Measurements from ENCODE around the gene STX5. TPM values are rescaled to one million over a fixed set of nuclear protein-coding genes. Genes with fewer than 3 reads are reported as not detected.
A peak's percentile ranks its signal among the peaks of the same experiment; 100 is the strongest.

The STX5 gene
- polyA plus RNA-seq, 3 donors = 36.4 to 39.6 (median 38.5) TPM

GRCh38 chr11:62799486-62799885 is 32.4 kb downstream of the STX5 start:
- Histone ChIP-seq H3K4me1 (ENCODE audit: control insufficient read depth in 1 of 2, insufficient read depth in 2 of 2, low read length in 2 of 2) (peaks cover 13% of the 10 kb centered on the region in 2 donors), H3K27me3 (ENCODE audit: control insufficient read depth in 2 of 2, insufficient read depth in 2 of 2, low read length in 2 of 2) (no peaks in the 10 kb centered on the region), H3K4me3 (replicated peaks in 1 of 3; ENCODE audit: low read depth in 2 of 3, low read length in 3 of 3) (no peak overlapping the region), H3K9ac (ENCODE audit: insufficient read depth, low read length, poor library complexity, severe bottlenecking) (no peak overlapping the region), H3K4me2 (replicated peaks; ENCODE audit: extremely low read depth, low read length, poor library complexity, severe bottlenecking) (no peak overlapping the region), H3K27ac (ENCODE audit: low read depth in 1 of 2, low read length in 2 of 2) (peak overlapping the region in 1 of 2 donors; percentile 15), H3K9me3 (replicated peaks in 1 of 2; ENCODE audit: control insufficient read depth in 1 of 2, insufficient read depth in 1 of 2, low read length in 2 of 2) (no peaks in the 10 kb centered on the region), H4K20me1 (ENCODE audit: insufficient read depth, low read length) (peaks cover 98% of the 10 kb centered on the region), H2AFZ (ENCODE audit: insufficient read depth, low read depth, low read length, poor library complexity, severe bottlenecking) (no peak overlapping the region), H3K79me2 (ENCODE audit: insufficient read depth, low read length) (peaks cover 90% of the 10 kb centered on the region), H3K36me3 (replicated peaks in 1 of 2; ENCODE audit: control insufficient read depth in 1 of 2, insufficient read depth in 2 of 2, low read length in 2 of 2) (peaks cover 90 to 93% of the 10 kb centered on the region in 2 donors)
- Mint-ChIP-seq H3K9me3 (no peaks in the 10 kb centered on the region), H3K27me3 (ENCODE audit: low read depth in 3 of 3) (peaks cover 0 to 1% (median 0%) of the 10 kb centered on the region in 3 donors), H3K27ac (no peak overlapping the region), H3K4me3 (no peak overlapping the region), H3K36me3 (peaks cover 87 to 96% of the 10 kb centered on the region in 2 donors), H3K4me1 (peaks cover 12% of the 10 kb centered on the region)
- WGBS (ENCODE audit: insufficient coverage) = 95% methylated on average over 8 of the region's 10 CpGs
- intact Hi-C loops (cut with micrococcal nuclease) = no loop called here
- DNase-seq = no peak
- no peak for TF ChIP-seq CTCF (IDR thresholded peaks at IDR 0.05)

DNA sequence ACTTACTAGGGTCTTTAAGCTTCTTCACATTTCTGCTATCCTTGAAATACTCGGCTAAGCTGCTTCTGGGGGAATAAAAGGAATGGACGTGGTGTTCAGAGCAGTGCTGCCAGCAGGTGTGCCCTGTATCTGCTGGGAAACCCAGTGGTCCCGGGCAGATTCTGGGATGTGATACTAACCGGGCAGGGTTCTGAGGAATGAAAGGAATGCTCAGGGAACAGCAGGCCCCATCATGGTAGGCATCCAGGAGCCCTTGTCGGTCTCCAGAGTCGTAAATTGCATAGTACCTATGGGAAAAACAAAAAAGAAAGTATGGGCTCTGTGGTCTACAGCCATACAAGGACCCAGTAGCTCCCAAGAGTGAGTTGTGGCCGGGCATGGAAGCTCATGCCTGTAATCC is 35.6 kb downstream of the STX5 start:
- Histone ChIP-seq H3K4me2 (replicated peaks; ENCODE audit: extremely low read depth, low read length, poor library complexity, severe bottlenecking) (no peak overlapping the region), H3K4me3 (replicated peaks in 1 of 3; ENCODE audit: low read depth in 2 of 3, low read length in 3 of 3) (no peak overlapping the region), H3K9ac (ENCODE audit: insufficient read depth, low read length, poor library complexity, severe bottlenecking) (no peak overlapping the region), H4K20me1 (ENCODE audit: insufficient read depth, low read length) (peaks cover 87% of the 10 kb centered on the region), H3K4me1 (ENCODE audit: control insufficient read depth in 1 of 2, insufficient read depth in 2 of 2, low read length in 2 of 2) (peaks cover 10 to 20% of the 10 kb centered on the region in 2 donors), H2AFZ (ENCODE audit: insufficient read depth, low read depth, low read length, poor library complexity, severe bottlenecking) (no peak overlapping the region), H3K9me3 (replicated peaks in 1 of 2; ENCODE audit: control insufficient read depth in 1 of 2, insufficient read depth in 1 of 2, low read length in 2 of 2) (no peaks in the 10 kb centered on the region), H3K27ac (ENCODE audit: low read depth in 1 of 2, low read length in 2 of 2) (peak overlapping the region in 1 of 2 donors; percentile 0), H3K79me2 (ENCODE audit: insufficient read depth, low read length) (peaks cover 77% of the 10 kb centered on the region), H3K27me3 (ENCODE audit: control insufficient read depth in 2 of 2, insufficient read depth in 2 of 2, low read length in 2 of 2) (no peaks in the 10 kb centered on the region), H3K36me3 (replicated peaks in 1 of 2; ENCODE audit: control insufficient read depth in 1 of 2, insufficient read depth in 2 of 2, low read length in 2 of 2) (peaks cover 87 to 93% of the 10 kb centered on the region in 2 donors)
- WGBS (ENCODE audit: insufficient coverage) = 98% methylated on average over 5 of the region's 7 CpGs
- intact Hi-C loops (cut with micrococcal nuclease) = no loop called here
- H3K4me3 Mint-ChIP-seq = no peak overlapping the region
- peaks cover 0 to 1% (median 0%) of the 10 kb centered on the region in 3 donors for H3K27me3 Mint-ChIP-seq (ENCODE audit: low read depth in 3 of 3)
- TF ChIP-seq CTCF (IDR thresholded peaks at IDR 0.05) = no peak
- H3K4me1 Mint-ChIP-seq = peaks cover 10% of the 10 kb centered on the region
- peaks cover 79 to 90% of the 10 kb centered on the region in 2 donors for H3K36me3 Mint-ChIP-seq
- H3K27ac Mint-ChIP-seq = peak overlapping the region in 1 of 7 donors; percentile 21
- no peaks in the 10 kb centered on the region for H3K9me3 Mint-ChIP-seq
- DNase-seq = no peak

All from CD14-positive monocyte (primary cell).